Neural cell (in vitro differentiated cells): Measurements from ENCODE around the gene ISL2. TPM values are rescaled to one million over a fixed set of nuclear protein-coding genes. Genes with fewer than 3 reads are reported as not detected.

Source experiments
- H2AFZ ChIP-seq: fragments of 200-600, 300-800 bp; sonication (generic), shearing (Covaris generic); 2 replicates; pipeline ENCODE4 v1.6.0; 2014; ENCODE audit warnings: low read depth, mild to moderate bottlenecking, antibody characterized with exemption, low read length, moderate library complexity
- H3F3A ChIP-seq: fragments of 200-600 bp; shearing (Covaris generic); 2 replicates; pipeline ENCODE4 v1.6.1; 2016; ENCODE audit warnings: mild to moderate bottlenecking, moderate library complexity, mixed read lengths, antibody characterized with exemption, low read length; ENCODE audit not compliant: insufficient read depth, poor library complexity, severe bottlenecking
- H3K27ac ChIP-seq: fragments of 200-600, 300-800 bp; sonication (generic), shearing (Covaris generic); 2 replicates; pipeline ENCODE4 v1.5.1; 2014; ENCODE audit warnings: mild to moderate bottlenecking, low read length, moderate library complexity
- H3K27me3 ChIP-seq: fragments of 300-800, 200-600 bp; sonication (generic), shearing (Covaris generic); 2 replicates; pipeline ENCODE4 v1.6.0; 2014; ENCODE audit warnings: mild to moderate bottlenecking, low read depth, low read length, moderate library complexity; ENCODE audit not compliant: insufficient read depth
- H3K36me3 ChIP-seq: fragments of 300-800, 200-600 bp; sonication (generic), shearing (Covaris generic); 2 replicates; pipeline ENCODE4 v1.5.1; 2014; ENCODE audit warnings: mild to moderate bottlenecking, antibody characterized with exemption, low read length, moderate library complexity; ENCODE audit not compliant: insufficient read depth
- H3K4me2 ChIP-seq: fragments of 300-800, 200-600 bp; sonication (generic), shearing (Covaris generic); 2 replicates; pipeline ENCODE4 v1.6.0; 2014; ENCODE audit warnings: mild to moderate bottlenecking, low read length
- H3K4me3 ChIP-seq: fragments of 300-800, 200-600 bp; sonication (generic), shearing (Covaris generic); 2 replicates; pipeline ENCODE4 v1.5.1; 2014; ENCODE audit warnings: mild to moderate bottlenecking, low read length, moderate library complexity
- H3K79me2 ChIP-seq: fragments of 200-600 bp; shearing (Covaris generic); replicated peaks from 2 replicates; pipeline ENCODE4 v1.6.0; 2014; ENCODE audit warnings: mild to moderate bottlenecking, low read length, moderate library complexity; ENCODE audit not compliant: insufficient read depth
- H3K9ac ChIP-seq: fragments of 300-800, 200-600 bp; sonication (generic), shearing (Covaris generic); 2 replicates; pipeline ENCODE4 v1.6.1; 2016; ENCODE audit warnings: mild to moderate bottlenecking, low read length, mixed read lengths
- H3K9me2 ChIP-seq: fragments of 200-600 bp; shearing (Covaris generic); 2 replicates; pipeline ENCODE4 v1.6.1; 2016; ENCODE audit warnings: mild to moderate bottlenecking, low read length, mixed read lengths; ENCODE audit not compliant: insufficient read depth
- H3K9me3 ChIP-seq: fragments of 200-600, 300-800 bp; sonication (generic), shearing (Covaris generic); 2 replicates; pipeline ENCODE4 v1.6.1; 2016; ENCODE audit warnings: mild to moderate bottlenecking, mixed run types, low read length, moderate library complexity, mixed read lengths
- H4K20me1 ChIP-seq: fragments of 200-600 bp; shearing (Covaris generic); 2 replicates; pipeline ENCODE4 v1.6.1; 2016; ENCODE audit warnings: mild to moderate bottlenecking, mixed run types; ENCODE audit not compliant: insufficient read depth
- CTCF ChIP-seq: fragments of 450-650 bp; IDR thresholded peaks from 2 replicates; pipeline ENCODE4 v1.5.1; 2014; ENCODE audit warnings: antibody characterized with exemption, mild to moderate bottlenecking, moderate library complexity; ENCODE audit not compliant: poor library complexity, severe bottlenecking
- EZH2 ChIP-seq: fragments of 200-600, 300-800 bp; shearing (Covaris generic), sonication (generic); IDR thresholded peaks from 2 replicates; pipeline ENCODE4 v1.6.1; 2014; ENCODE audit warnings: antibody characterized with exemption, low read length, borderline replicate concordance, mild to moderate bottlenecking; ENCODE audit not compliant: insufficient read depth, poor library complexity, severe bottlenecking
- MXI1 ChIP-seq: fragments of 450-650 bp; conservative IDR thresholded peaks from 2 replicates; pipeline ENCODE4 v1.6.1; 2014; ENCODE audit warnings: antibody characterized with exemption, mild to moderate bottlenecking; ENCODE audit not compliant: poor library complexity, severe bottlenecking
- POLR2AphosphoS5 ChIP-seq: IDR thresholded peaks from 2 replicates; pipeline ENCODE4 v1.6.1; 2012
- RAD21 ChIP-seq: fragments of 450-650 bp; conservative IDR thresholded peaks from 2 replicates; pipeline ENCODE4 v1.6.1; 2014; ENCODE audit warnings: antibody characterized with exemption, mild to moderate bottlenecking, moderate library complexity
- SMC3 ChIP-seq: fragments of 450-650 bp; conservative IDR thresholded peaks from 2 replicates; pipeline ENCODE4 v1.6.1; 2014; ENCODE audit warnings: antibody characterized with exemption, mild to moderate bottlenecking, moderate library complexity; ENCODE audit not compliant: poor library complexity
- TAF1 ChIP-seq: IDR thresholded peaks from 2 replicates; pipeline ENCODE4 v1.6.1; 2012; ENCODE audit warnings: low read depth
- polyA plus RNA-seq: library from polyadenylated mRNA; depleted of rRNA; stranded (reverse); fragments of >200 nt; gene quantifications from 2 replicates; pipeline ENCODE4 v1.2.3, GENCODE V29; 2014
- TF ChIP-seq, protein P1 (sequence below): IDR thresholded peaks from 2 replicates; pipeline ENCODE4 v1.6.1; 2012; ENCODE audit warnings: borderline replicate concordance

The ISL2 gene
- polyA plus RNA-seq, 1 donor from 2014 or later = not detected

DNA sequence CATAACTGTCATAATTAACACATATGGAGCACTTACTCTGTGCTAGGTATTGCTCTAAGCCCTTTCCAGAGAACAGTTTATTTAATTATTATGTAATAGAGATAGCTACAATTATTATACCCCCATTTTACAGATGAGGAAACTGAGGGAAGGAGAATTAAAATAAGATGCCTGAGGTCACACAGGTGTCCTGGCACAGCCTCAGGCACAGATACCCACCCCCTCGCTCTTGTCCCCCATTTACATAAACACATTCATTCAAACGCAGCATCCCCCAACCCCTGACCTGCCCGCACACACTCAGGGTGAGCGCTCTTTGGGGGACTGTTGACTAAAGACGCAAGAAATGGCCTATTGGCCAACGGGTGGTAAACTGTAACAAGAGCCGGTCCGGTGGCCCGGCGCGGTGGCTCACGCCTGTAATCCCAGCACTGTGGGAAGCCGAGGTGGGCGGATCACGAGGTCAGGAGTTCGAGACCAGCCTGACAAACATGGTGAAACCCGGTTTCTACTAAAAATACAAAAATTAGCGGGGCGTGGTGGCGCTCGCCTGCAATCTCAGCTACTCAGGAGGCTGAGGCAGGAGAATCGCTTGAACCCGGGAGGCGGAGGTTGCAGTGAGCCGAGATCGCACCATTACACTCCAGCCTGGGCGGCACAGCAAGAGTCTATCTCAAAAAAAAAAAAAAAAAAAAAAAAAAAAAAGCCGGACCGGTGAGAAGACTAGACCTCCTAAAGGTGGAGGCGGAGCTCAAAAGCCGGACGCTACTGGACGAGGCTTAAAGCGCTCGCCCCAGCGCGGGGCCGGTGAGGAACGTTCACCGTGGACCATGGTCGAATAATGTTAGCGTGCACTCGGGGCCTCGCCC, 1.9 kb upstream of the ISL2 start:
- no peak overlapping the region for H3K4me2 ChIP-seq
- no peak overlapping the region for H3K27ac ChIP-seq
- no peak overlapping the region for H3K9ac ChIP-seq
- H3K27me3 ChIP-seq = peaks cover 72% of the 10 kb centered on the region
- no peaks in the 10 kb centered on the region for H4K20me1 ChIP-seq
- H3K79me2 ChIP-seq = no peaks in the 10 kb centered on the region
- H3K9me3 ChIP-seq = peaks cover 4% of the 10 kb centered on the region
- H2AFZ ChIP-seq = no peak overlapping the region
- H3K9me2 ChIP-seq = no peaks in the 10 kb centered on the region
- H3K36me3 ChIP-seq = no peaks in the 10 kb centered on the region
- no peaks in the 10 kb centered on the region for H3F3A ChIP-seq
- TF ChIP-seq POLR2AphosphoS5 (no peak), EZH2 (no peak), TAF1 (no peak), SMC3 (no peak), MXI1 (no peak), CTCF (no peak), RAD21 (no peak)
- no peak overlapping the region for H3K4me3 ChIP-seq

- H3K27ac ChIP-seq = no peak overlapping the region
- no peaks in the 10 kb centered on the region for H4K20me1 ChIP-seq
- no peaks in the 10 kb centered on the region for H3K79me2 ChIP-seq
- no peaks in the 10 kb centered on the region for H3K36me3 ChIP-seq
- peaks cover 81% of the 10 kb centered on the region for H3K27me3 ChIP-seq
- H3K4me3 ChIP-seq = no peak overlapping the region
- H3F3A ChIP-seq = no peaks in the 10 kb centered on the region
- H3K9ac ChIP-seq = no peak overlapping the region
- no peak overlapping the region for H2AFZ ChIP-seq
- no peaks in the 10 kb centered on the region for H3K9me2 ChIP-seq
- H3K9me3 ChIP-seq = peaks cover 4% of the 10 kb centered on the region
- H3K4me2 ChIP-seq = no peak overlapping the region
- TF ChIP-seq, protein P1, sequence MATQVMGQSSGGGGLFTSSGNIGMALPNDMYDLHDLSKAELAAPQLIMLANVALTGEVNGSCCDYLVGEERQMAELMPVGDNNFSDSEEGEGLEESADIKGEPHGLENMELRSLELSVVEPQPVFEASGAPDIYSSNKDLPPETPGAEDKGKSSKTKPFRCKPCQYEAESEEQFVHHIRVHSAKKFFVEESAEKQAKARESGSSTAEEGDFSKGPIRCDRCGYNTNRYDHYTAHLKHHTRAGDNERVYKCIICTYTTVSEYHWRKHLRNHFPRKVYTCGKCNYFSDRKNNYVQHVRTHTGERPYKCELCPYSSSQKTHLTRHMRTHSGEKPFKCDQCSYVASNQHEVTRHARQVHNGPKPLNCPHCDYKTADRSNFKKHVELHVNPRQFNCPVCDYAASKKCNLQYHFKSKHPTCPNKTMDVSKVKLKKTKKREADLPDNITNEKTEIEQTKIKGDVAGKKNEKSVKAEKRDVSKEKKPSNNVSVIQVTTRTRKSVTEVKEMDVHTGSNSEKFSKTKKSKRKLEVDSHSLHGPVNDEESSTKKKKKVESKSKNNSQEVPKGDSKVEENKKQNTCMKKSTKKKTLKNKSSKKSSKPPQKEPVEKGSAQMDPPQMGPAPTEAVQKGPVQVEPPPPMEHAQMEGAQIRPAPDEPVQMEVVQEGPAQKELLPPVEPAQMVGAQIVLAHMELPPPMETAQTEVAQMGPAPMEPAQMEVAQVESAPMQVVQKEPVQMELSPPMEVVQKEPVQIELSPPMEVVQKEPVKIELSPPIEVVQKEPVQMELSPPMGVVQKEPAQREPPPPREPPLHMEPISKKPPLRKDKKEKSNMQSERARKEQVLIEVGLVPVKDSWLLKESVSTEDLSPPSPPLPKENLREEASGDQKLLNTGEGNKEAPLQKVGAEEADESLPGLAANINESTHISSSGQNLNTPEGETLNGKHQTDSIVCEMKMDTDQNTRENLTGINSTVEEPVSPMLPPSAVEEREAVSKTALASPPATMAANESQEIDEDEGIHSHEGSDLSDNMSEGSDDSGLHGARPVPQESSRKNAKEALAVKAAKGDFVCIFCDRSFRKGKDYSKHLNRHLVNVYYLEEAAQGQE = no peak
- TF ChIP-seq POLR2AphosphoS5 = peak; percentile 73
These were observed 993 bp upstream of the ISL2 start for GRCh38 chr15:76335307-76336253.
